Measurements from ENCODE around the gene PTP4A1.

PTP4A1 gene

GRCh38 chr6:63576147-63576772 lies 4.0 kb downstream of the PTP4A1 start:
- no peaks in the 10 kb centered on the region for H3K27me3 ChIP-seq
- no peaks in the 10 kb centered on the region for H3K4me1 ChIP-seq
- no peaks in the 10 kb centered on the region for H3K9me3 ChIP-seq
- H3K4me3 ChIP-seq (ENCODE audit: low read depth, low read length), result no peak overlapping the region
- TF ChIP-seq CTCF (IDR thresholded peaks at IDR 0.05; ENCODE audit: low read depth, low read length), result no peak
- no peak for DNase-seq
- H3K36me3 ChIP-seq, result peaks cover 55% of the 10 kb centered on the region

GRCh38 chr6:63576985-63577712 lies 4.9 kb downstream of the PTP4A1 start:
- Histone ChIP-seq H3K4me1 (no peaks in the 10 kb centered on the region), H3K4me3 (ENCODE audit: low read depth, low read length) (no peak overlapping the region), H3K27me3 (no peaks in the 10 kb centered on the region), H3K36me3 (peaks cover 57% of the 10 kb centered on the region), H3K9me3 (no peaks in the 10 kb centered on the region)
- TF ChIP-seq CTCF (IDR thresholded peaks at IDR 0.05; ENCODE audit: low read depth, low read length), result no peak
- DNase-seq, result no peak

- H3K4me1 ChIP-seq, result no peaks in the 10 kb centered on the region
- peaks cover 52% of the 10 kb centered on the region for H3K36me3 ChIP-seq
- no peaks in the 10 kb centered on the region for H3K9me3 ChIP-seq
- DNase-seq, result no peak
- no peak overlapping the region for H3K4me3 ChIP-seq (ENCODE audit: low read depth, low read length)
- TF ChIP-seq CTCF (IDR thresholded peaks at IDR 0.05; ENCODE audit: low read depth, low read length), result no peak
- H3K27me3 ChIP-seq, result no peaks in the 10 kb centered on the region
These were observed 6.5 kb downstream of the PTP4A1 start for GRCh38 chr6:63578757-63579156.

GRCh38 chr6:63579937-63580703 lies 7.8 kb downstream of the PTP4A1 start:
- H3K36me3 ChIP-seq, result peaks cover 52% of the 10 kb centered on the region
- H3K27me3 ChIP-seq, result no peaks in the 10 kb centered on the region

GRCh38 chr6:63580704-63580961 lies 8.4 kb downstream of the PTP4A1 start:
- Histone ChIP-seq H3K9me3 (no peaks in the 10 kb centered on the region), H3K36me3 (peaks cover 52% of the 10 kb centered on the region), H3K4me1 (no peaks in the 10 kb centered on the region), H3K27me3 (no peaks in the 10 kb centered on the region), H3K4me3 (ENCODE audit: low read depth, low read length) (no peak overlapping the region)
- no peak for DNase-seq
- no peak for TF ChIP-seq CTCF (IDR thresholded peaks at IDR 0.05; ENCODE audit: low read depth, low read length)

More at GRCh38 chr6:63579937-63580703, 7.8 kb downstream of the PTP4A1 start:
- no peaks in the 10 kb centered on the region for H3K9me3 ChIP-seq
- no peak for DNase-seq
- no peaks in the 10 kb centered on the region for H3K4me1 ChIP-seq
- H3K4me3 ChIP-seq (ENCODE audit: low read depth, low read length), result no peak overlapping the region
- TF ChIP-seq CTCF (IDR thresholded peaks at IDR 0.05; ENCODE audit: low read depth, low read length), result no peak

Measured in BE2C (cell line).